ENCODE results near the gene TET2. TPM values are rescaled to one million over a fixed set of nuclear protein-coding genes. Genes with fewer than 3 reads are reported as not detected.

Gene TET2
- total RNA-seq, 1 donor: 18.6 TPM

DNA sequence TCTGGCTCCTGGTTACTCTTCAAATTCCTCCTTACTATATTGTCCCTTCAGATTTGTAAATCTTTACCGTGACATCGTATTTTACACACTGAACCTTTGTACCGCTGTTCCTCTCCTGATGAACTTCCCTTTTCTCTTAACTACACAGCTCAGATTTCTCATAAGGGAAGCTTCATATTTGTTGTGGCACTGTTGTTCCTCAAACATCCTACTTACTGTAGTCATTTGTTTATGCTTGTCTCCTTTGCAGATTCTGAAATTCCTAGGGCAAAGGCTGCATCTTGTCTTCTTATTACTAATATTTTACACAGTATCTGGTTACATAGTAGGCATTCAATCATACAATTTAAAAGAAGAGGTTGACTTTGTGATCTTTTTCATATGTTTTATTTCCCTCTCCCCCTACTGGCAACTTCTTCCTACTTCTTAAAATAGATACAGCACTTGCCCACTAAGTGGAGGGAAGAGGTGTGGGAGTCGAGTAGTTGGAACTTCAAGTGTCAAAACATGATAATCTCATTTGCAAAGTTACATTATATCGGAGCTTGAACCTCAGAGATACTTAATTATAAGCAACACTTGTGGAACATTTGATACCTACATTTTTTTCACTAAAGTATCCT lies 50.0 kb downstream of the TET2 start:
- TF ChIP-seq, protein P1, sequence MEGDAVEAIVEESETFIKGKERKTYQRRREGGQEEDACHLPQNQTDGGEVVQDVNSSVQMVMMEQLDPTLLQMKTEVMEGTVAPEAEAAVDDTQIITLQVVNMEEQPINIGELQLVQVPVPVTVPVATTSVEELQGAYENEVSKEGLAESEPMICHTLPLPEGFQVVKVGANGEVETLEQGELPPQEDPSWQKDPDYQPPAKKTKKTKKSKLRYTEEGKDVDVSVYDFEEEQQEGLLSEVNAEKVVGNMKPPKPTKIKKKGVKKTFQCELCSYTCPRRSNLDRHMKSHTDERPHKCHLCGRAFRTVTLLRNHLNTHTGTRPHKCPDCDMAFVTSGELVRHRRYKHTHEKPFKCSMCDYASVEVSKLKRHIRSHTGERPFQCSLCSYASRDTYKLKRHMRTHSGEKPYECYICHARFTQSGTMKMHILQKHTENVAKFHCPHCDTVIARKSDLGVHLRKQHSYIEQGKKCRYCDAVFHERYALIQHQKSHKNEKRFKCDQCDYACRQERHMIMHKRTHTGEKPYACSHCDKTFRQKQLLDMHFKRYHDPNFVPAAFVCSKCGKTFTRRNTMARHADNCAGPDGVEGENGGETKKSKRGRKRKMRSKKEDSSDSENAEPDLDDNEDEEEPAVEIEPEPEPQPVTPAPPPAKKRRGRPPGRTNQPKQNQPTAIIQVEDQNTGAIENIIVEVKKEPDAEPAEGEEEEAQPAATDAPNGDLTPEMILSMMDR (IDR thresholded peaks at IDR 0.05; ENCODE audit: insufficient read depth, low read length): peak; percentile 27
- no peak overlapping the region for H3K4me3 ChIP-seq (ENCODE audit: low read depth, low read length)
- no peak for DNase-seq (ENCODE audit: low read depth)

DNA sequence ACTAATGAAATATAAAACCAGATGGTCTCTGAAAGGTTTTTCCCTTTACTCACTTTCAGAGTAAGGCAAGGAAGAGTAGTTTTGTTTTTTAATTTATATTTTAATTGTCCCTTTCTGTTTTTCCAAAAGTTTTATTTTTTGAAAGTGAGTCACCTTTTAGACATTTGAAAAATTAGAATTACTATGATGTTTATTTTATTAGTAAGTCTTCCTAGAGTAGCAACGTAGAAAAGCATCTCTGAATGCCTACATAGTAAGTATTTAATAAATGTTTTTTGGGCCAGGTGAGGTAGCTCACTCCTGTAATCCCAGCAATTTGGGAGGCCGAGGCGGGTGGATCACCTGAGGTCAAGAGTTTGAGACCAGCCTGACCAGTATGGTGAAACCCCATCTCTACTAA lies 51.1 kb downstream of the TET2 start:
- no peak for DNase-seq (ENCODE audit: low read depth)
- TF ChIP-seq, protein P1 (IDR thresholded peaks at IDR 0.05; ENCODE audit: insufficient read depth, low read length): no peak
- H3K4me3 ChIP-seq (ENCODE audit: low read depth, low read length): no peak overlapping the region

DNA sequence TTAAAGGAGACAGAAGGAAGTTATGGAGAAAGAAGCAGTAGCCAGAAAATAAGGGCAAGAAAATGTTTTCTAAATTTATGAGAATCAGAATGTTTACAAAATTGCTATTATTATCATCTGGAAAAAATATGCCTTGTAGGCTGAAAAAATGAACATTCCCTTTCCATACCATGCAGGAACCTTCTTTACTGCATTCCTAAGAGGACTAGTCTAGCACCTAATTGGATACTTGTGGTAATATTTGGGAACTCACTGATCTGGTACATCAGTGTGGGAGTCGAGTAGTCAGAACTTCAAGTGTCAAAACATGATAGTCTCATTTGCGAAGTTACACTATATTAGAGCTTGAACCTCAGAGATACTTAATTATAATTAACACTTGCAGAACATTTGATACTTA lies 51.9 kb downstream of the TET2 start:
- TF ChIP-seq, protein P1 (IDR thresholded peaks at IDR 0.05; ENCODE audit: insufficient read depth, low read length): no peak
- H3K4me3 ChIP-seq (ENCODE audit: low read depth, low read length): no peak overlapping the region
- no peak for DNase-seq (ENCODE audit: low read depth)

DNA sequence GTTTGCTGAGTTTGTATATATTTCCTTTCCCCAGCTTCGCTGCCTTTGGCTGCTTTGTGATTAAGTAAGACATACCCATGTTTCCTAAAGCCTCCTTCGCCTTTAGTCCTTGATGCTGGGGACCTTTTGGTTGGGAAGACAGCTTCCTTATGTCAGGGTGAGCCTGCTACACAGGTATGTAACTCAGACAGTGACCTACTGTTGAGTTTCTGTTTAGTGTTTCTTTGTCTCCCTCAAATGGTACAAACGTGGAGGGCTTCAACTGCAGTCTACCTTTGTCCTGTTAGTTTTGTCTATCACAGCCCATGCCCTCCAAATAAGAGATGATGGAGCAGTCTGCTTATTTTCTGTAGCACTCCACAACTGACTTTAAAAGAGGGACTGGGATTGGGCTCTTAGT lies 59.5 kb downstream of the TET2 start:
- no peak for DNase-seq (ENCODE audit: low read depth)
- TF ChIP-seq, protein P1 (IDR thresholded peaks at IDR 0.05; ENCODE audit: insufficient read depth, low read length): no peak

DNA sequence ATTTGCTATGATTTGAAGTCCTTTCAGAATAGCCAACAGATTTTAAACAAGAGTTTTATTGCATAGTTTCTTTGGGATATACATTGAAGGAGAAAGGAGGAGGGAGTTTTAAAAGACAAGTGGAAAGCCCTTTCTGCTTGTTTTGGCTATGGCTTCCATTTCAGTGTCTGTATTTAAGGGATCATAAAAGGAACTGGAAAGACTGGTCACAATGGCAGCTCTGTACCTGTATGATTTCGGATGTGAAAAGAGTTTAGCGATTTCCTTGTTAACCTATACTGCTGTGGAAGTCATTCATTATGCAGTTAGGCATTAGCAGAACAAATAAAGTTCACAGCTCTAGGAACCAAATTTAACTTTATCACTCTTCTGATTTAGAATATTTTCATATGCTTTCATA lies 60.7 kb downstream of the TET2 start:
- TF ChIP-seq, protein P1 (IDR thresholded peaks at IDR 0.05; ENCODE audit: insufficient read depth, low read length): no peak
- H3K4me3 ChIP-seq (ENCODE audit: low read depth, low read length): no peak overlapping the region
- no peak for DNase-seq (ENCODE audit: low read depth)

More for the DNA sequence above, 59.5 kb downstream of the TET2 start:
- H3K4me3 ChIP-seq (ENCODE audit: low read depth, low read length): no peak overlapping the region

DNA sequence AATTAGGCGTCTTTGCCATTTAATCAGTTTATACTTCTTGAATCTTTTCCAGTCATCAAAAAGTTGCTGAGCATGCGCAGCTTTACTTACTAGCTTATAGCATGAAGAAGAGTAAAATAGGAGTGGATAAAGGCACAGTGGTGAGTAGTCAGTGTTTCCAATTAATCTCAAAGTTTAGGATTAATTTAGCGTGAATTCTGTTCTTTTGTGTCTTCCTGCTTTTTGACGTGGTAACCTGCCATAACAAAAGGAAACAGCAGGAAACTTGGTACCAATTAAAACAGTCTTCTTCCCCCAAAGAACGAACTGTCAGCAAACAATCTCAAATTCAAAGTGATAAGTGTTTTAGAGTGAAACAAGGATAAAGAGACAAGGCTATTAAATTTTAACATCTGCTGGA lies 61.9 kb downstream of the TET2 start:
- no peak for DNase-seq (ENCODE audit: low read depth)
- TF ChIP-seq, protein P1 (IDR thresholded peaks at IDR 0.05; ENCODE audit: insufficient read depth, low read length): no peak
- H3K4me3 ChIP-seq (ENCODE audit: low read depth, low read length): no peak overlapping the region

DNA sequence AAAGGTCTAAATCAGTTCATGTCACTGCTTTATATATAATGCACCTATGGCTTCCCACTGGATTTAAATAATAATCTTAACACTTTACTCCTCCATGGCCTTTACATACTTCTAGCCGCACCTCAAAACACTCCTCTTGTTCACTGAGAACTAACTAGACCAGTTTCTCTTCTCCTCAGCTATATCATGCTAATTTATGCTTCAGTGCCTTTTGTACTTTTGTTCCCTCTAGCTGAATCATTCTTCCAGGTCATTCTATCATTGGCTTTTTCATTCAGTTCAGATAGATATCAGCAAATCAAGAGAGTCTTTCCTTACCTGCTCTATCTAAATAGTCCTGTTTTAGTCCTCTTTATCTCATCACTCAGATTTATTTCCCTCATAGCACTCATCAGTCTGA lies 64.2 kb downstream of the TET2 start:
- no peak overlapping the region for H3K4me3 ChIP-seq (ENCODE audit: low read depth, low read length)
- no peak for DNase-seq (ENCODE audit: low read depth)
- TF ChIP-seq, protein P1 (IDR thresholded peaks at IDR 0.05; ENCODE audit: insufficient read depth, low read length): no peak
